Neural progenitor cell (in vitro differentiated cells): Measurements from ENCODE around the gene NINL.

Experiments
- CTCF ChIP-seq: fragments of 200-600 bp; sonication (generic); IDR thresholded peaks from 2 replicates; pipeline ENCODE4 v1.5.1; 2017; ENCODE audit warnings: antibody characterized with exemption, mild to moderate bottlenecking
- EZH2 ChIP-seq: fragments of 200-600 bp; sonication (generic); IDR thresholded peaks from 2 replicates; pipeline ENCODE4 v1.6.1; 2017; ENCODE audit warnings: antibody characterized with exemption, mild to moderate bottlenecking, moderate library complexity
- EZH2phosphoT487 ChIP-seq: fragments of 200-600 bp; sonication (generic); IDR thresholded peaks from 2 replicates; pipeline ENCODE4 v1.6.1; 2017; ENCODE audit warnings: antibody characterized with exemption

- TF ChIP-seq CTCF (no peak), EZH2 (no peak), EZH2phosphoT487 (no peak)
Observed at GRCh38 chr20:25422032-25422431, 163.3 kb downstream of the NINL start.
